Glutamatergic neuron (in vitro differentiated cells): ENCODE data around the gene ODF4. TPM values are rescaled to one million over a fixed set of nuclear protein-coding genes. Genes with fewer than 3 reads are reported as not detected.
A peak's percentile ranks its signal among the peaks of the same experiment; 100 is the strongest.

Source experiments
- DNase-seq: peaks from one replicate; pipeline ENCODE4 v3.0.0; 2022
- H3K27ac Mint-ChIP-seq: one replicate; pipeline ENCODE4 v1.8.0; 2020; ENCODE audit warnings: mild to moderate bottlenecking, mixed read lengths, inconsistent platforms; ENCODE audit not compliant: unreplicated experiment
- H3K27me3 Mint-ChIP-seq: one replicate; pipeline ENCODE4 v1.8.0; 2020; ENCODE audit warnings: mild to moderate bottlenecking, moderate library complexity, mixed read lengths, inconsistent platforms; ENCODE audit not compliant: unreplicated experiment
- H3K36me3 Mint-ChIP-seq: one replicate; pipeline ENCODE4 v1.8.0; 2020; ENCODE audit warnings: mild to moderate bottlenecking, mixed read lengths, inconsistent platforms; ENCODE audit not compliant: unreplicated experiment
- H3K4me1 Mint-ChIP-seq: one replicate; pipeline ENCODE4 v1.8.0; 2020; ENCODE audit warnings: mild to moderate bottlenecking, low read depth, mixed read lengths, inconsistent platforms; ENCODE audit not compliant: unreplicated experiment
- H3K4me3 Mint-ChIP-seq: one replicate; pipeline ENCODE4 v1.8.0; 2020; ENCODE audit warnings: mild to moderate bottlenecking, mixed read lengths, inconsistent platforms; ENCODE audit not compliant: unreplicated experiment
- H3K9me3 Mint-ChIP-seq: one replicate; pipeline ENCODE4 v1.8.0; 2020; ENCODE audit warnings: mild to moderate bottlenecking, moderate library complexity, mixed read lengths, inconsistent platforms; ENCODE audit not compliant: unreplicated experiment
- CTCF ChIP-seq: fragments of 200-600 bp; sonication (generic); IDR thresholded peaks from one replicate; pipeline ENCODE4 v1.5.0; 2021; ENCODE audit not compliant: partially characterized antibody, unreplicated experiment
- total RNA-seq: library from RNA; stranded (reverse); fragmentation: NEBNext Ultra II Directional; extraction: Animal tissue kit (Norgen Biotek cat#: 25700); gene quantifications from one replicate; pipeline ENCODE4 v1.2.1, GENCODE V29; 2021; ENCODE audit not compliant: unreplicated experiment

The ODF4 gene
- total RNA-seq, 1 donor from 2014 or later = not detected

GRCh38 chr17:8320262-8320661, 19.4 kb upstream of the ODF4 start:
- Mint-ChIP-seq H3K4me1 (peaks cover 7% of the 10 kb centered on the region), H3K4me3 (peak overlapping the region; percentile 1), H3K36me3 (peaks cover 5% of the 10 kb centered on the region), H3K9me3 (peaks cover 10% of the 10 kb centered on the region), H3K27ac (no peak overlapping the region), H3K27me3 (peaks cover 12% of the 10 kb centered on the region)
- no peak for TF ChIP-seq CTCF
- DNase-seq = no peak

GRCh38 chr17:8320990-8321389, 18.6 kb upstream of the ODF4 start:
- Mint-ChIP-seq H3K4me3 (no peak overlapping the region), H3K27me3 (peaks cover 8% of the 10 kb centered on the region)
- DNase-seq = no peak

GRCh38 chr17:8322061-8322460, 17.6 kb upstream of the ODF4 start:
- Mint-ChIP-seq H3K27ac (no peak overlapping the region), H3K36me3 (peaks cover 8% of the 10 kb centered on the region), H3K4me3 (no peak overlapping the region), H3K9me3 (peaks cover 10% of the 10 kb centered on the region), H3K4me1 (peaks cover 2% of the 10 kb centered on the region), H3K27me3 (peaks cover 6% of the 10 kb centered on the region)
- no peak for TF ChIP-seq CTCF
- DNase-seq = no peak

More at GRCh38 chr17:8320990-8321389, 18.6 kb upstream of the ODF4 start:
- H3K9me3 Mint-ChIP-seq = peaks cover 10% of the 10 kb centered on the region
- no peak overlapping the region for H3K27ac Mint-ChIP-seq
- no peak for TF ChIP-seq CTCF
- peaks cover 4% of the 10 kb centered on the region for H3K4me1 Mint-ChIP-seq
- H3K36me3 Mint-ChIP-seq = peaks cover 8% of the 10 kb centered on the region

- H3K27ac Mint-ChIP-seq = no peak overlapping the region
- peaks cover 2% of the 10 kb centered on the region for H3K4me1 Mint-ChIP-seq
- no peak for DNase-seq
- H3K27me3 Mint-ChIP-seq = peaks cover 6% of the 10 kb centered on the region
- no peak for TF ChIP-seq CTCF
- peaks cover 8% of the 10 kb centered on the region for H3K36me3 Mint-ChIP-seq
- H3K9me3 Mint-ChIP-seq = peaks cover 10% of the 10 kb centered on the region
- H3K4me3 Mint-ChIP-seq = no peak overlapping the region
Observed at GRCh38 chr17:8324132-8324531, 15.5 kb upstream of the ODF4 start.

GRCh38 chr17:8324923-8325322, 14.7 kb upstream of the ODF4 start:
- no peak for DNase-seq
- no peak for TF ChIP-seq CTCF
- Mint-ChIP-seq H3K9me3 (peaks cover 10% of the 10 kb centered on the region), H3K27ac (no peak overlapping the region), H3K27me3 (peaks cover 6% of the 10 kb centered on the region), H3K4me3 (no peak overlapping the region), H3K36me3 (peaks cover 7% of the 10 kb centered on the region), H3K4me1 (peaks cover 2% of the 10 kb centered on the region)
